ENCODE results near the gene RHOJ.

The RHOJ gene

GRCh38 chr14:63224196-63224595 lies 20.0 kb downstream of the RHOJ start:
- no peak for TF ChIP-seq GATA3 (IDR thresholded peaks at IDR 0.05; ENCODE audit: low read depth, low read length)
- no peak for TF ChIP-seq GATA2 (IDR thresholded peaks at IDR 0.05; ENCODE audit: low read depth, low read length)

- TF ChIP-seq GATA2 (IDR thresholded peaks at IDR 0.05; ENCODE audit: low read depth, low read length) = no peak
- no peak for TF ChIP-seq GATA3 (IDR thresholded peaks at IDR 0.05; ENCODE audit: low read depth, low read length)
These were observed 24.0 kb downstream of the RHOJ start for GRCh38 chr14:63228217-63228616.

GRCh38 chr14:63229330-63230059 lies 25.3 kb downstream of the RHOJ start:
- TF ChIP-seq GATA3 (IDR thresholded peaks at IDR 0.05; ENCODE audit: low read depth, low read length) (no peak), GATA2 (IDR thresholded peaks at IDR 0.05; ENCODE audit: low read depth, low read length) (no peak)

GRCh38 chr14:63231766-63232165 lies 27.5 kb downstream of the RHOJ start:
- TF ChIP-seq GATA2 (IDR thresholded peaks at IDR 0.05; ENCODE audit: low read depth, low read length) = no peak
- TF ChIP-seq GATA3 (IDR thresholded peaks at IDR 0.05; ENCODE audit: low read depth, low read length) = no peak

GRCh38 chr14:63237791-63238190 lies 33.5 kb downstream of the RHOJ start:
- TF ChIP-seq GATA3 (IDR thresholded peaks at IDR 0.05; ENCODE audit: low read depth, low read length) (no peak), GATA2 (IDR thresholded peaks at IDR 0.05; ENCODE audit: low read depth, low read length) (no peak)

- TF ChIP-seq GATA3 (IDR thresholded peaks at IDR 0.05; ENCODE audit: low read depth, low read length) = no peak
- TF ChIP-seq GATA2 (IDR thresholded peaks at IDR 0.05; ENCODE audit: low read depth, low read length) = no peak
These were observed 36.0 kb downstream of the RHOJ start for GRCh38 chr14:63240221-63240620.

GRCh38 chr14:63241096-63241495 lies 36.9 kb downstream of the RHOJ start:
- TF ChIP-seq GATA2 (IDR thresholded peaks at IDR 0.05; ENCODE audit: low read depth, low read length) = no peak
- no peak for TF ChIP-seq GATA3 (IDR thresholded peaks at IDR 0.05; ENCODE audit: low read depth, low read length)

GRCh38 chr14:63243646-63244045 lies 39.4 kb downstream of the RHOJ start:
- TF ChIP-seq GATA2 (IDR thresholded peaks at IDR 0.05; ENCODE audit: low read depth, low read length) = no peak
- TF ChIP-seq GATA3 (IDR thresholded peaks at IDR 0.05; ENCODE audit: low read depth, low read length) = no peak

GRCh38 chr14:63245893-63246292 lies 41.6 kb downstream of the RHOJ start:
- TF ChIP-seq GATA3 (IDR thresholded peaks at IDR 0.05; ENCODE audit: low read depth, low read length) (no peak), GATA2 (IDR thresholded peaks at IDR 0.05; ENCODE audit: low read depth, low read length) (no peak)

- TF ChIP-seq GATA3 (IDR thresholded peaks at IDR 0.05; ENCODE audit: low read depth, low read length) = no peak
- no peak for TF ChIP-seq GATA2 (IDR thresholded peaks at IDR 0.05; ENCODE audit: low read depth, low read length)
These were observed 44.0 kb downstream of the RHOJ start for GRCh38 chr14:63248211-63248610.

- no peak for TF ChIP-seq GATA3 (IDR thresholded peaks at IDR 0.05; ENCODE audit: low read depth, low read length)
- TF ChIP-seq GATA2 (IDR thresholded peaks at IDR 0.05; ENCODE audit: low read depth, low read length) = no peak
These were observed 44.8 kb downstream of the RHOJ start for GRCh38 chr14:63249092-63249491.

GRCh38 chr14:63257299-63257698 lies 53.1 kb downstream of the RHOJ start:
- TF ChIP-seq GATA3 (IDR thresholded peaks at IDR 0.05; ENCODE audit: low read depth, low read length) (no peak), GATA2 (IDR thresholded peaks at IDR 0.05; ENCODE audit: low read depth, low read length) (no peak)

- no peak for TF ChIP-seq GATA3 (IDR thresholded peaks at IDR 0.05; ENCODE audit: low read depth, low read length)
These were observed 58.2 kb downstream of the RHOJ start for GRCh38 chr14:63262446-63262845.

GRCh38 chr14:63266106-63266505 lies 61.9 kb downstream of the RHOJ start:
- no peak for TF ChIP-seq GATA3 (IDR thresholded peaks at IDR 0.05; ENCODE audit: low read depth, low read length)
- no peak for TF ChIP-seq GATA2 (IDR thresholded peaks at IDR 0.05; ENCODE audit: low read depth, low read length)

- no peak for TF ChIP-seq GATA2 (IDR thresholded peaks at IDR 0.05; ENCODE audit: low read depth, low read length)
- TF ChIP-seq GATA3 (IDR thresholded peaks at IDR 0.05; ENCODE audit: low read depth, low read length) = no peak
These were observed 62.9 kb downstream of the RHOJ start for GRCh38 chr14:63267171-63267570.

- TF ChIP-seq GATA3 (IDR thresholded peaks at IDR 0.05; ENCODE audit: low read depth, low read length) (no peak), GATA2 (IDR thresholded peaks at IDR 0.05; ENCODE audit: low read depth, low read length) (no peak)
These were observed 64.5 kb downstream of the RHOJ start for GRCh38 chr14:63268771-63269170.
